H9 (cell line): ENCODE results near the gene NIN. TPM values are rescaled to one million over a fixed set of nuclear protein-coding genes. Genes with fewer than 3 reads are reported as not detected.

Experiments used
- DNase-seq: peaks from one replicate; pipeline ENCODE4 v3.0.0-alpha.2; 2017
- H2AFZ ChIP-seq: one replicate; pipeline ENCODE4 v1.6.1; 2013; ENCODE audit warnings: mild to moderate bottlenecking, low read length, control low read depth, moderate library complexity
- H2AK5ac ChIP-seq: 2 replicates; pipeline ENCODE4 v1.6.1; 2013; ENCODE audit warnings: low read length, control low read depth, mixed read lengths; ENCODE audit not compliant: insufficient read length
- H2BK120ac ChIP-seq: one replicate; pipeline ENCODE4 v1.6.1; 2013; ENCODE audit warnings: low read depth, mild to moderate bottlenecking, low read length, control low read depth, inconsistent platforms; ENCODE audit not compliant: poor library complexity, severe bottlenecking
- H2BK12ac ChIP-seq: 2 replicates; pipeline ENCODE4 v1.6.1; 2013; ENCODE audit warnings: low read length, control low read depth, mixed read lengths, low read depth; ENCODE audit not compliant: insufficient read length
- H2BK15ac ChIP-seq: 2 replicates; pipeline ENCODE4 v1.6.1; 2013; ENCODE audit warnings: low read depth, low read length, control low read depth
- H2BK20ac ChIP-seq: one replicate; pipeline ENCODE4 v1.6.1; 2013; ENCODE audit warnings: low read depth, mild to moderate bottlenecking, low read length, control low read depth, inconsistent platforms; ENCODE audit not compliant: poor library complexity, severe bottlenecking
- H2BK5ac ChIP-seq: 2 replicates; pipeline ENCODE4 v1.6.1; 2013; ENCODE audit warnings: low read length, control low read depth, mixed read lengths; ENCODE audit not compliant: insufficient read length
- H3K14ac ChIP-seq: 2 replicates; pipeline ENCODE4 v1.6.1; 2013; ENCODE audit warnings: low read length, control low read depth; ENCODE audit not compliant: insufficient read depth
- H3K18ac ChIP-seq: 2 replicates; pipeline ENCODE4 v1.6.1; 2013; ENCODE audit warnings: low read depth, mild to moderate bottlenecking, mixed read lengths, low read length, control low read depth; ENCODE audit not compliant: insufficient read length
- H3K23ac ChIP-seq: 2 replicates; pipeline ENCODE4 v1.6.1; 2013; ENCODE audit warnings: low read length, control low read depth, mixed read lengths, low read depth; ENCODE audit not compliant: insufficient read length
- H3K23me2 ChIP-seq: 2 replicates; pipeline ENCODE4 v1.6.1; 2013; ENCODE audit warnings: low read depth, mild to moderate bottlenecking, mixed read lengths, low read length, control low read depth; ENCODE audit not compliant: insufficient read length, poor library complexity, severe bottlenecking
- H3K27ac ChIP-seq: 2 replicates; pipeline ENCODE4 v1.5.1; 2013; ENCODE audit warnings: low read length, control low read depth, mixed read lengths, low read depth; ENCODE audit not compliant: insufficient read length
- H3K27me3 ChIP-seq: 2 replicates; pipeline ENCODE4 v1.6.1; 2013; ENCODE audit warnings: low read length, control low read depth, inconsistent platforms; ENCODE audit not compliant: insufficient read depth
- H3K4ac ChIP-seq: 2 replicates; pipeline ENCODE4 v1.6.1; 2013; ENCODE audit warnings: low read depth, mild to moderate bottlenecking, control low read depth, inconsistent platforms, low read length, moderate library complexity
- H3K4me1 ChIP-seq: 2 replicates; pipeline ENCODE4 v1.6.1; 2013; ENCODE audit warnings: low read length, control low read depth, inconsistent platforms; ENCODE audit not compliant: insufficient read depth
- H3K4me2 ChIP-seq: 2 replicates; pipeline ENCODE4 v1.6.1; 2013; ENCODE audit warnings: low read length, control low read depth, mixed read lengths; ENCODE audit not compliant: insufficient read length, insufficient read depth
- H3K56ac ChIP-seq: 2 replicates; pipeline ENCODE4 v1.6.1; 2013; ENCODE audit warnings: low read depth, mild to moderate bottlenecking, mixed read lengths, low read length, control low read depth; ENCODE audit not compliant: insufficient read length
- H3K79me1 ChIP-seq: 2 replicates; pipeline ENCODE4 v1.6.1; 2013; ENCODE audit warnings: low read depth, mild to moderate bottlenecking, moderate library complexity, low read length, control low read depth, inconsistent platforms; ENCODE audit not compliant: insufficient read depth, poor library complexity, severe bottlenecking
- H3K79me2 ChIP-seq: 2 replicates; pipeline ENCODE4 v1.6.1; 2013; ENCODE audit warnings: low read length, control low read depth, inconsistent platforms; ENCODE audit not compliant: insufficient read depth
- H3K9ac ChIP-seq: 2 replicates; pipeline ENCODE4 v1.6.1; 2013; ENCODE audit warnings: low read length, control low read depth, mixed read lengths; ENCODE audit not compliant: insufficient read length; ENCODE audit errors: extremely low read depth
- H3K9me3 ChIP-seq: one replicate; pipeline ENCODE4 v1.6.1; 2013; ENCODE audit warnings: low read depth, low read length, inconsistent platforms; ENCODE audit not compliant: control insufficient read depth
- H3T11ph ChIP-seq: one replicate; pipeline ENCODE4 v1.6.1; 2013; ENCODE audit warnings: mild to moderate bottlenecking, low read length, control low read depth, inconsistent platforms
- H4K20me1 ChIP-seq: one replicate; pipeline ENCODE4 v1.6.1; 2013; ENCODE audit not compliant: control insufficient read depth, insufficient read length, insufficient read depth
- H4K5ac ChIP-seq: 2 replicates; pipeline ENCODE4 v1.6.1; 2013; ENCODE audit warnings: low read depth, mild to moderate bottlenecking, mixed read lengths, low read length, control low read depth; ENCODE audit not compliant: insufficient read length
- H4K8ac ChIP-seq: replicated peaks from 2 replicates; pipeline ENCODE4 v1.6.1; 2013; ENCODE audit warnings: low read length, control low read depth, mixed read lengths, low read depth; ENCODE audit not compliant: insufficient read length
- H4K91ac ChIP-seq: 2 replicates; pipeline ENCODE4 v1.6.1; 2013; ENCODE audit warnings: low read depth, mild to moderate bottlenecking, moderate library complexity, mixed read lengths, low read length, control low read depth; ENCODE audit not compliant: insufficient read length
- H3K27ac Mint-ChIP-seq, 3 experiments: 2 replicates in 2 of 3; 3 replicates in 1 of 3; pipeline ENCODE4 v1.8.0; 2020 to 2021; ENCODE audit warnings: mixed read lengths in 3 of 3, mild to moderate bottlenecking in 1 of 3, moderate library complexity in 1 of 3
- H3K27me3 Mint-ChIP-seq: 2 replicates; pipeline ENCODE4 v1.8.0; 2021; ENCODE audit warnings: low read depth, mild to moderate bottlenecking, moderate library complexity, mixed read lengths
- H3K36me3 Mint-ChIP-seq, 3 experiments: 2 replicates in 2 of 3; 3 replicates in 1 of 3; pipeline ENCODE4 v1.8.0; 2020 to 2021; ENCODE audit warnings: low read depth in 3 of 3, mixed read lengths in 3 of 3; ENCODE audit not compliant: insufficient read depth in 1 of 3
- H3K4me1 Mint-ChIP-seq, 2 experiments: 2 replicates each; pipeline ENCODE4 v1.8.0; 2020; ENCODE audit warnings: mixed read lengths in 2 of 2
- H3K4me3 Mint-ChIP-seq, 2 experiments: 2 replicates in 1 of 2; 3 replicates in 1 of 2; pipeline ENCODE4 v1.8.0; 2020 to 2021; ENCODE audit warnings: mild to moderate bottlenecking in 2 of 2, mixed read lengths in 2 of 2, moderate library complexity in 1 of 2
- H3K9me3 Mint-ChIP-seq, 2 experiments: 2 replicates in 1 of 2; 3 replicates in 1 of 2; pipeline ENCODE4 v1.8.0; 2020; ENCODE audit warnings: mild to moderate bottlenecking in 2 of 2, mixed read lengths in 2 of 2, moderate library complexity in 1 of 2
- CTCF ChIP-seq: fragments of 200-600 bp; sonication (generic); conservative IDR thresholded peaks from 3 replicates; pipeline ENCODE4 v1.8.0; 2021; ENCODE audit warnings: antibody characterized with exemption, mild to moderate bottlenecking
- whole genome bisulfite sequencing: extraction: QIAGEN DNeasy Blood & Tissue Kit; methylation state at CpG from one replicate; pipeline ENCODE4 v1.1.7; 2013; ENCODE audit warnings: missing lambda C conversion rate, low lambda C conversion rate, mixed read lengths; ENCODE audit not compliant: insufficient read length; ENCODE audit errors: extremely low coverage; 5-methylcytosine and 5-hydroxymethylcytosine counted together
- total RNA-seq: library from RNA; stranded (reverse); gene quantifications from 2 replicates; pipeline ENCODE4 v1.2.1, GENCODE V29; 2021

NIN gene
- total RNA-seq, 1 experiment from 2014 or later, result 18.4 TPM

GRCh38 chr14:50831726-50832168 is 785 bp upstream of the NIN start:
- Histone ChIP-seq H3K27ac (no peak overlapping the region), H2BK5ac (no peak overlapping the region), H4K5ac (no peak overlapping the region), H3K23me2 (peaks cover 14% of the 10 kb centered on the region), H3K9ac (peak overlapping the region; percentile 30), H2BK120ac (no peak overlapping the region), H2BK15ac (no peak overlapping the region), H3K9me3 (no peaks in the 10 kb centered on the region), H2BK12ac (no peak overlapping the region), H3K4ac (no peak overlapping the region), H3K4me2 (peak overlapping the region; percentile 95), H2AFZ (no peak overlapping the region), H3K18ac (no peak overlapping the region), H3K79me1 (no peaks in the 10 kb centered on the region), H2BK20ac (no peak overlapping the region), H4K8ac (no peak overlapping the region), H3K79me2 (no peaks in the 10 kb centered on the region), H4K91ac (no peak overlapping the region), H3K14ac (peak overlapping the region; percentile 58; the same call in 1 of the 2 replicates), H3T11ph (no peak overlapping the region), H3K23ac (no peak overlapping the region), H2AK5ac (no peak overlapping the region), H3K56ac (no peak overlapping the region), H3K27me3 (peaks cover 28% of the 10 kb centered on the region), H4K20me1 (no peaks in the 10 kb centered on the region), H3K4me1 (no peaks in the 10 kb centered on the region)
- Mint-ChIP-seq H3K36me3 (peaks cover 1 to 10% (median 2%) of the 10 kb centered on the region in 3 experiments), H3K27me3 (peaks cover 76% of the 10 kb centered on the region), H3K4me3 (peak overlapping the region; percentile 82 to 95), H3K9me3 (peaks cover 0 to 4% of the 10 kb centered on the region in 2 experiments; a peak in 1 of 5 replicates), H3K27ac (peak overlapping the region in 1 of 3 experiments; percentile 27; a peak in 1 of 7 replicates), H3K4me1 (peaks cover 32 to 35% of the 10 kb centered on the region in 2 experiments)
- DNase-seq, result no peak
- no peak for TF ChIP-seq CTCF
- WGBS, result no CpG with 5 or more reads among the region's 10 CpGs
